Endometrial microvascular endothelial cells (primary cell): Measurements from ENCODE around the gene PODXL2. TPM values are rescaled to one million over a fixed set of nuclear protein-coding genes. Genes with fewer than 3 reads are reported as not detected.

Experiments
- in situ Hi-C: cut with HindIII; loops from 2 replicates; pipeline ENCODE4 v1.10.0; 2017; ENCODE audit warnings: low sequenced_read_pairs, low pct_unique_long_range_greater_than_20kb; ENCODE audit errors: inconsistent ontology term
- total RNA-seq: library from RNA; depleted of rRNA; stranded (reverse); fragments of >200 nt; gene quantifications from one replicate; pipeline ENCODE4 v1.2.3, GENCODE V29; 2015; ENCODE audit errors: inconsistent ontology term

PODXL2 gene
- total RNA-seq, 1 donor from 2014 or later = 0.09 TPM

DNA sequence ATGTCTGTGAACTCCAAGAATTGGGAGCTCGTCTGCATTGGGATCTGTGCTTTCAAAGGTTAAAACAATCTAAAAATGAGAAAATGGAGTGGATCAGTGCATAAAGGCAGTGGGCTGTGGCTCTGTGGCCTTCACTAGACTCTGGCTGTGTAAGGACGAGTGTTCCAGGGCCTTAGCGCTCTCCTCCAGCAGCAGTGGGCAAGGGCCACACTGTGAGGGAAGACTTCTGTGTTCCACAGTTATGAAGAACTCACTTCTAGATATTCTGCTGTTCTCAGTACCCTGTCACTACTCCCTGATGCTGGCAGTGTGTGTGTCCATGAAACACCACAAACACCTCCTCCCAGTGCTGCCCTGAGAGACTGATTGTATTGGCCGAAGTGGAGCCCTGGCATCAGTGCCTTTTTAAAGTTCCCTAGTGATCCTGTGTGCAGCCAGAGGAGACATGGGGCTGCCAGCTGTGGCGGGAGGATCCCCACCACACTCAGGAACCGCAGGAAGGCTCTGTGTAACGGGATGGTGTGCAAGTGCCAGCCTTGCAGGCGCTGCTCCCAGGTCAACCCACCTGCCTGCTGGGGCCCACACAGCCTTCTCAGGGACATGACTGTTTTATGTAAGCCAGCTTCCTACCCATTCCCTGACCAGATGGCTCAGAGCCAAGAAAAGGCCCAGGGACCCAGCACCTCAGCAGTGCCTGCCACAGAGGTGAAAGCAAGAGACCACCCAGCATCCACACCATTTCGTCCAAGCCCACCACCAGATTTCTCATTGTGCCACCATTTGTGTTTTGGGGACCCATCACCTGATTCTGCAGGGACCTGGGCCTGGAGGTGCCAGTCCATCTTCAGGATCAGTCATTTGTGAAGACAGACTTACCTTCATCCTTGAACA, 84.1 kb downstream of the PODXL2 start:
- in situ Hi-C loops = no loop called here

DNA sequence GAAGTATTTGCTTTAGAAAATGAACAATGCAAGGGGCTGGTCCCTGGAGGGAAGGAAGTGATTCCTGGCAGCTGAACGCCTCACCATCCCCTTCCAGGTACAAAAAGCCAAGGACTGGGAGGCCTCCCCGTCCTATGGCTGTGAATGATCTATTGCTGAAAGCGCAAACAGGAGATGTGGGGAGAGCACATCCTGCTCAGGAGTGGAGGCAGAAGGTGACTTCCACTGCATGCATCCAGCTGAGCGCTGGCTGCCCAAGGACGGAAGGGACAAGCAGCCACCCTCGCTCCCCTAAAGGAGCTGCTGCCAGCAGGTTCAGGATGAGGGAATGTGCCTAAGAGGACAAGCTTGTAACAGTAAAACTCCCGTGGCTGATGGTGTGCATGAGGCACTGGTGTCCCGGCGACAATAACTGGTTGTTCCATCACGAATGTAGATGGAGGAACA, 85.2 kb downstream of the PODXL2 start:
- in situ Hi-C loops = no loop called here

DNA sequence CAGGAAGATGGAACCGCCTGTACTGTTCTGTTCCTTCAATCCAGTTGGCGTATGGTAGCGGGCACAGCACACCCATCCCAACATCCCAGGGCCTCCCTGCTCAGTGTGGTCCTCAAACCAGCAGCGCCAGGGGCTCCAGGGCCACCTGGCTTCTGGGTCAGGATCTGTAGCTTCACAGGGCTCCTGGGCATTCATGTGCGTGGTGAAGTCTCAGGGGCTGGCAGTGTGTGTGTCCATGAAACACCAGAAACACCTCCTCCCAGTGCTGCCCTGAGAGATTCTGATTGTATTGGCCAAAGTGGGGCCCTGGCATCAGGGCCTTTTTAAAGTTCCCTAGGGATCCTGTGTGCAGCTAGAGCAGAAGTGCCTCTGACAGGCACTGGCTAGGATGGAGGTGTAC, 85.9 kb downstream of the PODXL2 start:
- in situ Hi-C loops = no loop called here

DNA sequence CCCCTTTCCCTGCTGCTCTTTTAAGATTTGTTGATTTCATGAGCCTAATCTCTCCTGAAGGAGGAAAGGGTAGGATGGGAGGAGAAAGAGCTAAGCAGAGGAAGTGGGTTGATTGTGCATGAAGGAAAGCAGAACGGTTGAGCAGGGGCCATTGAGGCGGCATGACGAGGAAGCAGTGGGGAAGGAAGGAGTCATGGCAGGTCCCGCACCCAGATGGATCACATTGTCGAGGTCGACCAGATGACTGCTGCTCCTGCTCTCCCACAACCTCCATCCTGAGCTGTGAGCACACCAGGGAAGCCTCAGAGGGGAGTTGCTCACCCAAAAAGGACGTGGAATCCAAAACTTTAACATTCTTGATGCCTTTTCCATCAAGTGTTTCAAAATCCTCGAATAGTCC, 86.5 kb downstream of the PODXL2 start:
- in situ Hi-C loops = no loop called here

DNA sequence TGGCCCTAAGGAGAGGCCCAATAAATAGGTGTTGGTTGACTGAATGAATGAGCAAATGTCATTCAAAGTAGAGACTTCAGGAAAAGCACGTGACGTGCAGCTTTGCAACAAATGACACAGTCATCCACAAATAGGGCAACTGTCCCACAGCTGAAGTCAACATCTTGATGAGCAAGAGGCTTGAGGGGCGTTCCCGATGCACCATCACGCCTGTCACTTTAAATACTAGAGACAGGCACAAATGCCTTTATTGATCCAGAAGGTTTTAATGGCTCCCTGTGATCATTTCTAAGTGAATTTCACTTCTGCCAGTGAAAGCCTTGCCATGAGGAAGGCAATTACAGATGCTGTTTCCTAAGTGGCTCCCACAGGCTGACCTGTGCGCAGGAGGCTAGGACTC, 87.4 kb downstream of the PODXL2 start:
- in situ Hi-C loops = no loop called here

DNA sequence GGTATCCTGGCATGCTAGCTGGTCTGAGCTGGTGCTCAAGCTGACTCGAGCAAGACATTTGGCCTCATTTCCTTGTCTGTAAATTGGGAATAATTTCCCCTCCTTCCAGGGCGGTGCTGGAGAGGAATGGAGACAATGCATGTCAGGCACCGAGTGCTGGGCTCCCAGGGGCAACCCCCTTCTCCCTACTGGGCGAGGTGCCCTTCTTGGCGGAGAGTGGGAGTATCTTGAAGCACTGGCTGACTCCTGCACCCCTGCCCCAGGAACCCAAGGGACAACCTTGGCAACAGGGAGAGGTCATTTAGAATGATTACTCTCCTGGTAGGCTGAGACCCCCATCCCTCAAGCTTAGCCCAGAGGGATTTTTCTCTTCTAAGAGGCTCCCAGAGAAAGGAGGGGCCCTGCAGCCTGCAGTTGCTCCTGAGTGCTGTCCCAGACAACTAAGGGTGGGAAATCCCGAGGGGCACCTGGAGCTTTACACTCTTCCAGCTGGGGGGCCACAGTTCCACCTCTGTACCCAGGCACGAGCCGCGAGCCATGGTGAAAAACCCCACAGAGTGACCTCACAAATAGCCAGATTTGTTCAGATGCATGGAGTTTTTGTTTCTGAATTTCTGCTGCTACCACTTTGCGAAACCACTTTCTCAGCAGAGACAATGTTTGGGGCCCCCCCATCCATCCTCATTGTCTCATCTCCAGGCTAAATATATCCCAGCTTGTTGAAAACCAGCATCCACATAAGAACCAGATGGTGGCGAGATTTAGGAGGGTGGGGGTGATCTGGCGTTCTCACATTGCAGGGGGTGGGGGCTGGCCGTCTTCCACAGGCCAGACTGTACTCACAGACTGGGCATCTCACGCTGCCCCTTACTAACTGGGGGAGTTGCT, 88.6 kb downstream of the PODXL2 start:
- in situ Hi-C loops = no loop called here

DNA sequence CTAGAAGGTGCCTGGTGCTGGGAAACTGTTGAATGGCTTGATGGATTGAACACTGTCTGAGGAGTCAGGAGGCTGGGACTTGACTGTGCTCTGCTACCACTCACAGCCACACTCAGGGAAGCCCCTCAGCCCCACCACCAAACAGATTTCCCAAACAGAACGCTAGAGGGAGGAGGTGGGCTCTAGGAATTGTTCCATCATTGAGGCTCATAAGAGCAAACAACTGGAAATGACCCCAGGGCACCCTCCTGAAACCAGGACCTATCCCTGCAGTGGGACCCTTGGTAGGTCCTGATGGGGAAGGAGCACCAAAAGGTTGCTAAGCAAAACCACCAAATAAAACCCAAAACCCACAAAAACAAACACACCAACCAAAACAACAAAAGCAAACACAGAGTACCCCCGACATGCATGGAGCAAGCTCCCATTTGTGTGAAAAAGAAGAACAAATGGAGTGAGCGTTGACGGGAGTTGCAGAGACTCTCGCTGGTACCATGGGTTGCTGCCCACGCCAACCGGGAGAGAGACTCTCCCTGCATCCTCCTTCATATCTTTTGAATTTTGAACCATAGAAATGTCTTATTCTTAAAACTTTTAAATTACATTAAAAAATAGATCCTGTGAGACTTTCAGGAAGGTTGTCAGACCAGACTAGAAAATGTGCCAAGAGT, 89.4 kb downstream of the PODXL2 start:
- in situ Hi-C loops = no loop called here

DNA sequence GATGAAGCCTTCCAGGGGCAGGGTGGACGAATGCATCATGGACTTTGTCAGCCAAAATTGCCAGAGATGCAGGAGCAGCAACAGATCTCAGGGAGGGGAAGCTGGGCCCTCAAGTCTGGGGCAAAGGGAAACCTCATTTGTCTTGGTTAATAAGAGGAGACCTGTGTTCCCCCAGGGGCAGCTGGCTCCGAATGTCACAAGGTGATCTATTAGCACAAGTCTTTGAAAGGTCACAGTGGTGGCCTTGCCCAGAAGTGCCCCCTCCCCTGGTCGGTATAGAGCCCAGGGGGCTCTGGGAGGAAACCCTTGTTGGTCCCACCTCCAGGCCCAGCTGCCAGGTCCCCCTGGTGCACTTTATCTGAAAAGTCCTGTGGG, 89.9 kb downstream of the PODXL2 start:
- in situ Hi-C loops = no loop called here

DNA sequence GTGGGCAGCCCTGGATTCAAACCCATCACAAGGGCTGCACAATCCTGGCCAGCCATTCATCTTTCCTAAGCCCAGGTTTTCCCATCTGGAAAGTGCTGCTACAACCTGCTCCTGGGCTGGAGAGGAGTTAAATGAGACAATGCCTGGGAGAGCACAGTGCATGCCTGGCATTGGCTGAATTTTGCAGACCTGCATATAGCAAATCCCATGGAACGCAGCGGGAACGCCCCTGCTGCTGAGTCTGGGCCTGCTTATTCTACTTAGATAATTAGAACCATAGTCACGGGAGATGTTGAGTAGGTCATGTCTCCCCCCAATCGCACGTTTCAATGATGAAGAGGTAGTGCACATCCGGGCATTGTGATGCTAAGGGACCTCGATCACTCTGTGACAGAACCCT, 90.4 kb downstream of the PODXL2 start:
- in situ Hi-C loops = no loop called here

DNA sequence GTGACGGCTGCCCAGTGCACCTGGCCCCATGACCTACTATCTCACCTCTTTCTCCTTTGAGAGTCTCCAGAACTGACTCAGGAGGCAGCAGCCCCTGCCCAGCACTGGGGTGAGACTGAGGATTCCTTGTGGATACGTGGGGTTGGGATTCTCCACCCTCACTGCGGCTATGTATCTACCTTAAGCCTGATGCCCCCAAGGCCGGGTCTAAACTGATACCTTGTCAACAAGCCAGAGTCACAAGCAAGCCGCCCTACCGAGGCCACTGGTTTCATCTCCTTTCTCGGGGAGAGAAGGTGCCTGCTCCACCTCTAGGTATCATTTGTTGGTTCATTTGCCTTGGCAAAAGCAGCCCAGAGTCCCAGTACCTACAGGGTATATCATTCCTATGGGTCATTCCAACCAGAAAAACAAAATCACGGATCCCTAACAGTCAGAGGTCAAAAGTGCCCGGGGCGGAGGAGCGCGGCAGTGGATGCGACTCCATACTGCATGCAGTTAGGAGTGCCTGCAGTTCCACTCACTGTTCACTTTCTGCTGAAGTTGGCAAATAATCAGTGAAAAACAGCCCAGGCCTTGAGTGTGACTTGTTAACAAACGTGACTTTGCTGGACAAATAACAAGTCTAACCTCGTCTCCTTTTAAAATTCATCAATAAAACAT, 91.3 kb downstream of the PODXL2 start:
- in situ Hi-C loops = no loop called here

DNA sequence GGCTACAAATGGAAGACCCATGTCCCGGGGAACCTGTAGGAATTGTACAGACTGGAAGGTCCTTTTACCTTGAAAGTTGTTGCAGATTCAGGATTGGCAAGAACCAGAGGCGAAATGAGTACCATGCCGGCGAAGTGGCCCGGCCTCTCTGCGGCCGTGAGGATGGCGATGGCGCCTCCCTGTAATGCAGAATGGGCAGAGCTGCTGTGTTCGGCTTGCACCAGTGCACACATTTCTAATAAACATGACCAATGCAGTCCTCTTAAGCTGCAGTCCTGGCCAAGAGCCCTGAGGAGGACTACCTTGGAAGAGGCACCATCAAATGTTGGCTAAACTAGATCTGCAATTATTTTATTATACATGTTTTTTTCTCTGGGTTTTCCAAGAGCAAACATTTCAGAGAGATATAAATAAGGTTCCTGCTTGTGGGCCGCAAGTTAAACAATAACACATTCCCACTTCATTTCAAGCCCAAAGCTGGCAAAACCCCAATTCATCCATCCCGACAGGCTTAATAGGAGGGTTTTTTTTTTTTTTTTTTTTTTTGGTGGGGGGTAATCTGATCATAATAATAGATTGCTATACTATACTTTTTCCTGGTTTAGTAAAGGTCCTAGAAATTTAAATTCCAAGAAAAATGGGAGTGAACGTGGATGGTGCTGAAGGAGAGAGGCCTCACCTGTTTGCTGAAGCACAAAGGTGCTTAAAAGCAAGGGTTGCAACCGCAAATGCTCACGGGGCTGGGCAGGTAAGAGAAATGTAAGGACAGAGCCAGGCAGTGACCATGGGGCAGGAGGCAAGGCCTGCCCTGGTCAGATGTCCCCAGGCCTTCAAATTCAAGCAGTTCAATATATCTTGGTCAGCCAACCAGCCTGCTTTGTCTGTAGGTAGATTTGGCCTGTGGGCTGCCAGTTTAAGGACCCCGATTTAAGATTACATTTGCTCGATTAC, 92.3 kb downstream of the PODXL2 start:
- in situ Hi-C loops = no loop called here

DNA sequence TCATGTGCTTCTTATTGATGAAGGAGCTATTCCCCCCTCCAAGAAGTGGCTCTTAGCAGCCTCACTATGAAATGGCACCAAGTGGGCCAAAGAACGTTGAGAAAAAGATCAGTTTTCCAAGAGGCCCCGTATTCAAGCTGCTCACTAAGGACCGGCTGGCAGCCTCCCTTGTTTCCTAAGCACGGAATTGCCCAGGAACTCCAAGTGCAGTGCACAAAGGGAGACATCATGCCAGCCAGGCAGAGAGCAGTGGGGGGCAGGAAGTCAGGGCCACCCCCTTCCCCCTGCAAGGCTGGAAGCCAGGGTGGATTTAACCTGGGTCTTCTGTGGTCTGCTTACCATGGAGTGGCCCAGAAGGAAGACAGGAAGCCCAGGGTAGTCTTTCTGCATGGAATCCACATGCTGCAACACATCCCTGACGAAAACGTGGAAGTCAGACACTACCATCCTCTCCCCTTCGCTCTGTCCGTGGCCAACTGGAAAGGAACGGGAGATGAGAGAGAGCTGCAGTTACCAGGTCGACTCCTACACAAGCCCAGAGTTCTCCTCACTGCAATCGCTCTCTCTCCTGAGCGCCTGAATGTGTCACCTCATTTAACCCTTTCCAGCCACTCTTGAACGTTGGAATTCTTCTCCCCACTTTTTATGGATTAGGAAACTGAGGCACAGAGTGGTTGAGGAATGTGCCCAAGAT, 93.3 kb downstream of the PODXL2 start:
- in situ Hi-C loops = no loop called here

Other genes starting within 250 kb of the PODXL2 start
- gene TPRA1, start 38.5 kb upstream of the PODXL2 start, total RNA-seq = 39.7 TPM
- gene MCM2, start 30.8 kb upstream of the PODXL2 start, total RNA-seq = 102 TPM
- 6.4 TPM for gene ABTB1, start 43.8 kb downstream of the PODXL2 start, total RNA-seq
- gene MGLL, start 193.3 kb downstream of the PODXL2 start, total RNA-seq = 138 TPM